ENCODE measurements around the gene ADGRD2. TPM values are rescaled to one million over a fixed set of nuclear protein-coding genes. Genes with fewer than 3 reads are reported as not detected.
A peak's percentile ranks its signal among the peaks of the same experiment; 100 is the strongest.

ADGRD2 gene
- total and polyA plus RNA-seq, 4 donors = not detected

- peaks cover 6 to 24% (median 13%) of the 10 kb centered on the region in 3 donors for H3K27me3 ChIP-seq (ENCODE audit: control insufficient read depth in 3 of 3, insufficient read depth in 3 of 3, low read length in 2 of 3)
- peaks cover 0 to 9% (median 0%) of the 10 kb centered on the region in 4 donors for H3K9me3 ChIP-seq (ENCODE audit: control insufficient read depth in 4 of 4, insufficient read depth in 3 of 4, low read length in 3 of 4)
- TF ChIP-seq CTCF (IDR thresholded peaks at IDR 0.05; ENCODE audit: control extremely low read depth, extremely low read depth) = no peak
- no peak overlapping the region for H3K9ac ChIP-seq (ENCODE audit: insufficient read depth in 1 of 2, low read length in 2 of 2)
- 43 to 47% methylated on average over 17 of the region's 17 CpGs for WGBS, 2 donors
- DNase-seq (no peak), ATAC-seq (ENCODE audit: insufficient read depth, low FRiP score) (no peak)
- no peaks in the 10 kb centered on the region for H3K4me1 ChIP-seq (ENCODE audit: control insufficient read depth in 5 of 5, insufficient read depth in 5 of 5, low read length in 5 of 5)
- H3K36me3 ChIP-seq (ENCODE audit: control insufficient read depth in 4 of 4, insufficient read depth in 4 of 4, low read length in 4 of 4) = no peaks in the 10 kb centered on the region
- no peak overlapping the region for H3K4me3 ChIP-seq
- H3K27ac ChIP-seq (ENCODE audit: low read depth in 1 of 2, low read length in 1 of 2) = no peak overlapping the region
These were observed 30.9 kb downstream of the ADGRD2 start for GRCh38 chr9:124481115-124481514.

GRCh38 chr9:124482431-124483031, 32.3 kb downstream of the ADGRD2 start:
- DNase-seq = no peak
- no peak for TF ChIP-seq CTCF (IDR thresholded peaks at IDR 0.05; ENCODE audit: control extremely low read depth, extremely low read depth)
- Histone ChIP-seq H3K9ac (ENCODE audit: insufficient read depth in 1 of 2, low read length in 2 of 2) (no peak overlapping the region), H3K27ac (ENCODE audit: low read depth in 1 of 2, low read length in 1 of 2) (no peak overlapping the region), H3K4me3 (no peak overlapping the region), H3K27me3 (ENCODE audit: control insufficient read depth in 3 of 3, insufficient read depth in 3 of 3, low read length in 2 of 3) (peaks cover 0 to 29% (median 18%) of the 10 kb centered on the region in 3 donors), H3K36me3 (ENCODE audit: control insufficient read depth in 4 of 4, insufficient read depth in 4 of 4, low read length in 4 of 4) (no peaks in the 10 kb centered on the region), H3K9me3 (ENCODE audit: control insufficient read depth in 4 of 4, insufficient read depth in 3 of 4, low read length in 3 of 4) (peaks cover 0 to 9% (median 0%) of the 10 kb centered on the region in 4 donors), H3K4me1 (ENCODE audit: control insufficient read depth in 5 of 5, insufficient read depth in 5 of 5, low read length in 5 of 5) (peaks cover 0 to 5% (median 0%) of the 10 kb centered on the region in 5 donors)
- ATAC-seq (ENCODE audit: insufficient read depth, low FRiP score) = peak; percentile 21
- 37 to 48% methylated on average over 25 to 26 of the region's 26 CpGs for WGBS, 2 donors

GRCh38 chr9:124483481-124483880, 33.2 kb downstream of the ADGRD2 start:
- no peak for TF ChIP-seq CTCF (IDR thresholded peaks at IDR 0.05; ENCODE audit: control extremely low read depth, extremely low read depth)
- Histone ChIP-seq H3K9ac (ENCODE audit: insufficient read depth in 1 of 2, low read length in 2 of 2) (no peak overlapping the region), H3K27ac (ENCODE audit: low read depth in 1 of 2, low read length in 1 of 2) (no peak overlapping the region), H3K27me3 (ENCODE audit: control insufficient read depth in 3 of 3, insufficient read depth in 3 of 3, low read length in 2 of 3) (peaks cover 0 to 31% (median 22%) of the 10 kb centered on the region in 3 donors), H3K9me3 (ENCODE audit: control insufficient read depth in 4 of 4, insufficient read depth in 3 of 4, low read length in 3 of 4) (peaks cover 0 to 9% (median 0%) of the 10 kb centered on the region in 4 donors), H3K4me1 (ENCODE audit: control insufficient read depth in 5 of 5, insufficient read depth in 5 of 5, low read length in 5 of 5) (peaks cover 0 to 6% (median 0%) of the 10 kb centered on the region in 5 donors), H3K36me3 (ENCODE audit: control insufficient read depth in 4 of 4, insufficient read depth in 4 of 4, low read length in 4 of 4) (no peaks in the 10 kb centered on the region), H3K4me3 (no peak overlapping the region)
- WGBS, 2 donors = 97% methylated on average over 9 of the region's 9 CpGs
- no peak for DNase-seq
- ATAC-seq (ENCODE audit: insufficient read depth, low FRiP score) = no peak

Measured in lung (tissue), 12 donors.